GM12878 (cell line): ENCODE data around the gene RTP5. TPM values are rescaled to one million over a fixed set of nuclear protein-coding genes. Genes with fewer than 3 reads are reported as not detected.
"Not testable (repeated sequence)": the region's sequence is repeated elsewhere in the genome, so short reads cannot be mapped to it uniquely, and the experiment has no call there.

Source experiments
- ATAC-seq: fragments of 200-7000 bp; cut with Tn5 transposase; 3 replicates; pipeline ENCODE4 v1.9.1; 2020; ENCODE audit warnings: mild to moderate bottlenecking, moderate library complexity
- BruUV-seq: library from RNA; stranded (reverse); fragments of 400-500 nt; replicated peaks from 2 replicates; lab custom pipeline; 2021; lab: Mats Ljungman, UMichigan
- CTCF ChIA-PET: fragments of 300-600 bp; sonication (Branson Sonifier 250); formaldehyde crosslinking; extraction: SDS; loops from one replicate; lab custom pipeline; 2021; ENCODE audit warnings: inconsistent platforms; lab: Yijun Ruan, JAX
- POLR2A ChIA-PET: fragments of 350-600 bp; formaldehyde crosslinking; extraction: SDS; loops from one replicate; lab custom pipeline; 2021; ENCODE audit warnings: inconsistent platforms; lab: Charles Lee
- RAD21 ChIA-PET: fragments of 300-600 bp; sonication (Branson Sonifier 250); formaldehyde crosslinking; loops from one replicate; lab custom pipeline; 2023; ENCODE audit warnings: antibody characterized with exemption; ENCODE audit not compliant: unreplicated experiment; lab: Charles Lee
- SMC1A ChIA-PET: fragments of 300-600 bp; sonication (Branson Sonifier 250); formaldehyde crosslinking; loops from one replicate; lab custom pipeline; 2023; ENCODE audit not compliant: unreplicated experiment, uncharacterized antibody; lab: Charles Lee
- DNase-seq: peaks from one replicate; pipeline ENCODE4 v3.0.0-alpha.2; 2011; ENCODE audit warnings: low read depth, low spot score
- FAIRE-seq: peaks from 3 replicates; lab custom pipeline; 2011; peaks lifted over from hg19 to GRCh38; lab: Jason Lieb, UNC
- H2AFZ ChIP-seq: 2 replicates; pipeline ENCODE4 v1.6.0; 2011; ENCODE audit warnings: low read depth, low read length, control low read depth; ENCODE audit not compliant: control insufficient read depth
- H3K27ac ChIP-seq: 2 replicates; pipeline ENCODE4 v1.5.1; 2011; ENCODE audit warnings: control low read depth; ENCODE audit not compliant: control insufficient read depth, insufficient read depth
- H3K27me3 ChIP-seq, 2 experiments: replicated peaks in 1 of 2; 2 replicates each; pipeline versions ENCODE4 v1.6.0 to v1.6.1; 2011; ENCODE audit warnings: low read length in 1 of 2; ENCODE audit not compliant: control insufficient read depth in 2 of 2, insufficient read depth in 2 of 2
- H3K36me3 ChIP-seq, 2 experiments: 2 replicates each; pipeline ENCODE4 v1.5.1; 2011; ENCODE audit warnings: low read length in 1 of 2; ENCODE audit not compliant: control insufficient read depth in 2 of 2, insufficient read depth in 2 of 2
- H3K4me1 ChIP-seq: 2 replicates; pipeline ENCODE4 v1.6.1; 2011; ENCODE audit warnings: mild to moderate bottlenecking, low read length, moderate library complexity, mixed read lengths; ENCODE audit not compliant: control insufficient read depth, insufficient read depth
- H3K4me2 ChIP-seq: 2 replicates; pipeline ENCODE4 v1.6.0; 2011; ENCODE audit warnings: control low read depth; ENCODE audit not compliant: control insufficient read depth, insufficient read depth
- H3K4me3 ChIP-seq: fragments of 200-600 bp; sonication (generic); 2 replicates; pipeline ENCODE4 v1.5.1; 2016
- H3K79me2 ChIP-seq: 2 replicates; pipeline ENCODE4 v1.6.0; 2011; ENCODE audit warnings: low read length; ENCODE audit not compliant: control insufficient read depth, insufficient read depth
- H3K9ac ChIP-seq: 2 replicates; pipeline ENCODE4 v1.8.0; 2011; ENCODE audit warnings: low read length, control low read depth, mixed read lengths; ENCODE audit not compliant: control insufficient read depth, insufficient read depth
- H3K9me3 ChIP-seq: replicated peaks from 3 replicates; pipeline ENCODE4 v1.5.1; 2011; ENCODE audit warnings: mild to moderate bottlenecking, low read length; ENCODE audit not compliant: control insufficient read depth, insufficient read depth
- H4K20me1 ChIP-seq: 2 replicates; pipeline ENCODE4 v1.6.0; 2011; ENCODE audit not compliant: control insufficient read depth, insufficient read depth
- EED ChIP-seq: sonication (generic); IDR thresholded peaks from 2 replicates; pipeline ENCODE4 v1.6.1; 2016; ENCODE audit warnings: antibody characterized with exemption, low read depth
- TCF3 ChIP-seq: IDR thresholded peaks from 2 replicates; pipeline ENCODE4 v1.6.1; 2012; ENCODE audit warnings: low read depth, mild to moderate bottlenecking, low read length, borderline replicate concordance; ENCODE audit not compliant: insufficient read depth
- WGBS: methylation state at CpG from one replicate; pipeline ENCODE4 v1.1.6; 2016; ENCODE audit warnings: low lambda C conversion rate; ENCODE audit not compliant: insufficient replicate concordance, insufficient coverage; ENCODE audit errors: missing lambda C conversion rate; 5-methylcytosine and 5-hydroxymethylcytosine counted together
- in situ Hi-C: fragments of 300-500 bp; cut with MboI; formaldehyde crosslinking; loops from 9 replicates; pipeline ENCODE4 v1.14.3; 2018; ENCODE audit warnings: mixed read lengths
- intact Hi-C: fragments of 100-400 bp; cut with micrococcal nuclease; formaldehyde crosslinking; loops from one replicate; pipeline ENCODE4 v1.14.2; 2022; ENCODE audit not compliant: unreplicated experiment
- polyA plus RNA-seq, 11 experiments: library from polyadenylated mRNA; depleted of rRNA in 4 of 11; unstranded in 6 of 11; stranded (reverse) in 5 of 11; fragments of >200 nt; fragmentation: Nextera tagmentation in 4 of 11; fragmentation: Illumina TruSeq in 1 of 11; extraction: Ambion mirVana in 4 of 11; extraction: Trizol in 1 of 11; gene quantifications; 1 replicate in 1 of 11; 2 replicates in 10 of 11; pipeline versions ENCODE4 v1.2.1 to v1.2.3, GENCODE V29; 2011 to 2016; ENCODE audit warnings: inconsistent platforms in 2 of 11, missing spikeins in 2 of 11, low read depth in 1 of 11
- total RNA-seq, 4 experiments: library from RNA; depleted of rRNA in 3 of 4; stranded (reverse); fragments of >200 nt in 3 of 4; fragmentation: Illumina TruSeq in 1 of 4; extraction: Trizol in 1 of 4; gene quantifications; 2 replicates each; pipeline versions ENCODE4 v1.2.1 to v1.2.3, GENCODE V29; 2013 to 2021
- TF ChIP-seq, protein P1 (sequence below): IDR thresholded peaks from 2 replicates; pipeline ENCODE4 v1.6.1; 2012; ENCODE audit warnings: mild to moderate bottlenecking, low read depth, low read length
- TF ChIP-seq, protein P2 (sequence below): IDR thresholded peaks from 2 replicates; pipeline ENCODE4 v1.6.1; 2011; ENCODE audit warnings: borderline replicate concordance, low read depth, mild to moderate bottlenecking, moderate library complexity, mixed read lengths, low read length; ENCODE audit not compliant: insufficient read depth; ENCODE audit errors: extremely low read length

RTP5 gene
- total and polyA plus RNA-seq, 10 of the 15 experiments (the other 5 are each of a cell fraction or from before 2014, with no cell fraction given), result 0.05 TPM; not detected in 9

DNA sequence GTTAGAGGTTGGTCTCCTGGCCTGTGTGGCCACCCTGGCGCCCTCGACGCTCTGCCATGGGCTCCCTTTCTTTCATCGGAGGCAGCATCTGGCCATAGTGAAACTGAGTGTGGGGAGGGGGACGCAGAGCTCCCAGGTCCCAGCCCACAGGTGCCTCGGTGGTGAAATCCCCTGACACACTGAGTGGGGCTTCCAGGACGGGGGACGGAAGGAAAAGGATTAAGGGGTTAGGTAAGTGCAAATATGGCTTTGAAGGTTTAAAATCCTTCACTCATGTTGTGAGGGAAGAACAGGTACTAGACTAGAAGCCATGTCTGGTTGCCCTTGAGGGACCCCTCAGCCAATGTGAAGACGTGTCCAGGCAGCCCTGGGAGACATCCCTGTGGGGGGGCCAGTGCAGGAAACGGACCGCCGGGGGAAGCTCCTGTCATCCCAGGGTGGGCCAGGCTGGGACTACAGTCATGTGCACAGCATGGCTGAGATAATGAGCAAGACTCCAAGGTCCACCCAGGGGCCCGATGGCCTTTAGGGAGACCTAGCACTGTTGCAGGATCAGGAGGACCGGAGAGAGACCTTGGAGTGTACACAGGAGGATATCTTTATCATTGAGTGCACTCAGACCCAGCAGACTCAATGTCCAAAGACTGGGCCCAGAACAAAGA lies 36.3 kb downstream of the RTP5 start (continued):
- TF ChIP-seq, protein P1, sequence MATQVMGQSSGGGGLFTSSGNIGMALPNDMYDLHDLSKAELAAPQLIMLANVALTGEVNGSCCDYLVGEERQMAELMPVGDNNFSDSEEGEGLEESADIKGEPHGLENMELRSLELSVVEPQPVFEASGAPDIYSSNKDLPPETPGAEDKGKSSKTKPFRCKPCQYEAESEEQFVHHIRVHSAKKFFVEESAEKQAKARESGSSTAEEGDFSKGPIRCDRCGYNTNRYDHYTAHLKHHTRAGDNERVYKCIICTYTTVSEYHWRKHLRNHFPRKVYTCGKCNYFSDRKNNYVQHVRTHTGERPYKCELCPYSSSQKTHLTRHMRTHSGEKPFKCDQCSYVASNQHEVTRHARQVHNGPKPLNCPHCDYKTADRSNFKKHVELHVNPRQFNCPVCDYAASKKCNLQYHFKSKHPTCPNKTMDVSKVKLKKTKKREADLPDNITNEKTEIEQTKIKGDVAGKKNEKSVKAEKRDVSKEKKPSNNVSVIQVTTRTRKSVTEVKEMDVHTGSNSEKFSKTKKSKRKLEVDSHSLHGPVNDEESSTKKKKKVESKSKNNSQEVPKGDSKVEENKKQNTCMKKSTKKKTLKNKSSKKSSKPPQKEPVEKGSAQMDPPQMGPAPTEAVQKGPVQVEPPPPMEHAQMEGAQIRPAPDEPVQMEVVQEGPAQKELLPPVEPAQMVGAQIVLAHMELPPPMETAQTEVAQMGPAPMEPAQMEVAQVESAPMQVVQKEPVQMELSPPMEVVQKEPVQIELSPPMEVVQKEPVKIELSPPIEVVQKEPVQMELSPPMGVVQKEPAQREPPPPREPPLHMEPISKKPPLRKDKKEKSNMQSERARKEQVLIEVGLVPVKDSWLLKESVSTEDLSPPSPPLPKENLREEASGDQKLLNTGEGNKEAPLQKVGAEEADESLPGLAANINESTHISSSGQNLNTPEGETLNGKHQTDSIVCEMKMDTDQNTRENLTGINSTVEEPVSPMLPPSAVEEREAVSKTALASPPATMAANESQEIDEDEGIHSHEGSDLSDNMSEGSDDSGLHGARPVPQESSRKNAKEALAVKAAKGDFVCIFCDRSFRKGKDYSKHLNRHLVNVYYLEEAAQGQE, result no peak
- TF ChIP-seq EED (no peak), TCF3 (no peak)
- TF ChIP-seq, protein P2, sequence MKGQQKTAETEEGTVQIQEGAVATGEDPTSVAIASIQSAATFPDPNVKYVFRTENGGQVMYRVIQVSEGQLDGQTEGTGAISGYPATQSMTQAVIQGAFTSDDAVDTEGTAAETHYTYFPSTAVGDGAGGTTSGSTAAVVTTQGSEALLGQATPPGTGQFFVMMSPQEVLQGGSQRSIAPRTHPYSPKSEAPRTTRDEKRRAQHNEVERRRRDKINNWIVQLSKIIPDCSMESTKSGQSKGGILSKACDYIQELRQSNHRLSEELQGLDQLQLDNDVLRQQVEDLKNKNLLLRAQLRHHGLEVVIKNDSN, result no peak

DNA sequence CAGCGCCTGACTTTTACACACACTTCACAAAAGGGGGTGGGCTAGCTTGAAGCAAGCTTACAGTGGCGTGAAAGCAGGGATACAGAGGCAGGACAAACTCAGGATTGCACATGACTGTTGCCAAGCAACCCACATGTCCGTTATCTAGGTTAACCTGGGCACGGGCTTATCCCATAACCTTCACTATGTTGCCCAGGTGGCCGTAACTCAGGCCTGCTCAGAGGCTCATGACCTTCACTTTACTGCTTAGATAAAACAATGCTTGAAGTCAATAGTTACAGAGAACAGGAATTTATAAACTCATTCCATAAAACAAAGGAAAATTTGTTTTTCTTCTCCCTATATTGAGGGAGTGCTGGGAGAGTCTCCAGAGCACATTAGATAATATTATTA lies 36.8 kb downstream of the RTP5 start:
- RAD21 ChIA-PET, H3K4me1 ChIP-seq, H4K20me1 ChIP-seq, DNase-seq, H3K4me3 ChIP-seq, H3K4me2 ChIP-seq, H3K27me3 ChIP-seq, SMC1A ChIA-PET, in situ Hi-C loops, H3K79me2 ChIP-seq, H3K36me3 ChIP-seq, H2AFZ ChIP-seq, ATAC-seq, CTCF ChIA-PET, H3K27ac ChIP-seq, intact Hi-C loops, POLR2A ChIA-PET, BruUV-seq, H3K9ac ChIP-seq, H3K9me3 ChIP-seq, FAIRE-seq: not testable (repeated sequence)
- WGBS, result 99% methylated on average over 5 of the region's 5 CpGs
